Measurements from ENCODE around the gene IGFALS.

The IGFALS gene

DNA sequence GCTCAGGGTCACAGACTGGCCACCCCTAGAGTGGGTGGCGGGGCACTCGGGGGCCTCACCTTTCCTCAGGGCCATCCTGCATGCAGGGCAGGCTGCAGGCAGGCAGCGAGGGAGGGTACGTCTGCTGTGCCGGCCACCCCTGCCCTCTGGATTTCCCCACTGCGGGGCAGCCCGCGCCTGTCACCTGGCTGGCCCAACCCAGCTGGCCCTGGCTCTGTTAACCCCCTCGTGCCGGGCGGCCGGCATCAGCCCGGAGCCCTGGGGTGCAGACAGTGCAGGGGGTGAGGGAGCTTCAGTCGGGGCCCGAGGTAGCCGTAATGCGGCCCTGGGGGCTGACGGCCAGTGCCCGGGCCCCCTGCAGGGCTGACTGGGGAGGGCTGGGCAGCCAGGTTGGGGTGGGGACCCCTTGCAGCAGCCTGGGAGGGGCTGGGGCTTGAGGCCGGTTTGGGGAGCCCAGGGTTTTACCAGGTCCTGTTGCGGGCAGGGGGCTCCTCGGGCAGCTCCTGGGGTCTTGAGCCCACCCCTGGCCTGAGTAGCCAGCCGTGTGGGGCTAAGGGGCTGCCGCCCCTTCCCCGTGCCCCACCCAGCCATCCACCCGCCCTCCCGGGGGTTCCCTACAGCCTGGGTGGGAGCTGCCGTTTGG is at the start of gene IGFALS:
TSS of gene IGFALS (minus strand) at position 128 of the 643 bp plus-strand sequence. CDS start at position 75, 53 bp downstream.
- no peak for DNase-seq

- no peak for DNase-seq
Measured at GRCh38 chr16:1839554-1839953, 46.0 kb upstream of the IGFALS start.

- no peak for DNase-seq
Measured at GRCh38 chr16:1834096-1834495, 40.6 kb upstream of the IGFALS start.

GRCh38 chr16:1832838-1833454 is 39.4 kb upstream of the IGFALS start:
- DNase-seq: no peak

- no peak for DNase-seq
Measured at GRCh38 chr16:1831186-1832075, 37.9 kb upstream of the IGFALS start.

GRCh38 chr16:1830213-1830612 is 36.7 kb upstream of the IGFALS start:
- DNase-seq: no peak

- no peak for DNase-seq
Measured at GRCh38 chr16:1828645-1829410, 35.3 kb upstream of the IGFALS start.

GRCh38 chr16:1826691-1827573 is 33.4 kb upstream of the IGFALS start, which contains the start of the genes FAHD1 and HAGH:
Gene FAHD1 (plus strand): TSS chr16:1827206. CDS start chr16:1827239, 33 bp downstream.
Gene HAGH (minus strand): TSS chr16:1826825. CDS start chr16:1826787, 38 bp downstream.
- DNase-seq: peak; percentile 91 to 94

DNA sequence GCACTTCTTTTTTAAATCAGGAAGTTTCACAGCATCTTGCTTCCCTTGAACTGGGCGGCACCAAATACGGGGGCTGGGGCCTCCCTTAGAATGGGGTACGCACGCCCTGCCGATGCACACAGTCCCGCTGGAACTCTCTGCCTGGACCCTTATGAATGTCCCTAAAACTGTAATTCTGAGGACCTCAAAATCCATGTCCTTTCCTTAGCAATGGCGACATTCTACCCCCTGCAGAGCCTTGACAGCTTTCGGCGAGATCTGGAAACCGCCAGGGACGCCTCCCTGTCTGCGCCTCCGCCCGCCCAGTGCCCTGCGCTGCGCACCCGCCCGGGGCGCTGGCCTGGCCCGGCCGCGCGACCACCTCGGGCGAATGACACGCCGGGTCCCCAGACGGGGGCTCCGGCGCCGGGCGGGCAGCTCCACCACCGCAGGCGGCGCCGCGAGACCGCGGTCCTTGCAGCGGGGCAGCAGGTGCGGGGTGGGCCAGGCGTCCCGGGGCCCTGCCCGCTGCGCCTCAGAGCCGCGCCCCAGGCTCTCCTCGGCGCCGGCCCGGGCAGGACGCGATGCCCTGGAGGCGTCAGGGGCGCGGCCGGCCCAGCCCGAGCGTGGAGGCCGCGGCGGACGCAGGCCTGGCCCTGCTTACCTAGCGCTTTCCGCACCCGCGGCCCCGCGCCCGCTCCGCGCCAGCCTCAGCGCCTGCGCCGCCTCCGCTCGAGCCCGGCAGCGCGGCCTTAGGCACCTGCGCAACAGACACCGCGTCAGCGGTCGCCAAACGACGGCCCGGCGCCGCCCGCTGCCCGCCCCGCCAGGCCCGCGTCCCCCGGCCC is 32.6 kb upstream of the IGFALS start:
- peak; percentile 19 to 41 for DNase-seq

DNA sequence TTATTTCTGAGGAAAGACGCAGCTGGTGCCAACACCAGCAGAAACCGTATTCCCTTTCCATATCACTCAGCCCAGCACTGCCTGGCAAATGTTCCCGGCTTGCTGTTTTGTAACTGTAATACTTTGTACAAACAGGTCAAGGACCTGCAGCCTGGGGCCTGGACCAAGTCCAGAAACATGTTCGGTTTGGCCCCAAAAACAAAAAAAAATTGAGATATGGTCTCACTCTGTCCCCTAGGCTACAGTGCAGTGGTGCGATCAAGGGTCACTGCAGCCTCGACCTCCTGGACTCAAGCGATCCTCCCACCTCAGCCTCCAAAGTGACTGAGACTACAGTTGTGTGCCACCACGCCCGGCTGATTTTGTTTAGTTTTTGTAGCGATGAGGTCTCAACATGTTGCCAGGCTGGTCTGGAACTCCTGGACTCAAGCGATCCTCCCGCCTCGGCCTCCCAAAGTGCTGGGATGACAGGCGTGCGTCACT is 31.9 kb upstream of the IGFALS start:
- DNase-seq: no peak

DNA sequence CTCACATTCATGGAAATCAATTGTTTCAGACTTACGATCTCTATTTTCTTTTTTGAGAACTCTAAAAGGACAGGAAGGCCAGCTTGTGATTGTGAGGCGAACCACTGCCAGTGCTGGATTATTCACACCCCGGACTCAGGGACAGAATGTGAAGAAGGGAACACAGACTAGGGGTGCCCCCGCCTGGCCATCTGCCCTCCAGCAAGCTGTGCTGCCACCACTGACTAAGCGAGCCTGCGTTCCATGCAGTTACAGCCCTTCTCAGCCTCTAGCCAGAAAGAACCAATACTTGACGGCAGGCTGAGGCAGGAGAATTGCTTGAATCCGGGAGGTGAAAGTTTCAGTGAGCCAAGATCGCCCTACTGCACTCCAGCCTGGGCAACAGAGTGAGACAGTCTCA is 30.3 kb upstream of the IGFALS start:
- DNase-seq: no peak

GRCh38 chr16:1822801-1823200 is 29.3 kb upstream of the IGFALS start:
- no peak for DNase-seq

- no peak for DNase-seq
Measured at GRCh38 chr16:1821861-1822611, 28.5 kb upstream of the IGFALS start.

GRCh38 chr16:1820946-1821290 is 27.4 kb upstream of the IGFALS start:
- no peak for DNase-seq

DNA sequence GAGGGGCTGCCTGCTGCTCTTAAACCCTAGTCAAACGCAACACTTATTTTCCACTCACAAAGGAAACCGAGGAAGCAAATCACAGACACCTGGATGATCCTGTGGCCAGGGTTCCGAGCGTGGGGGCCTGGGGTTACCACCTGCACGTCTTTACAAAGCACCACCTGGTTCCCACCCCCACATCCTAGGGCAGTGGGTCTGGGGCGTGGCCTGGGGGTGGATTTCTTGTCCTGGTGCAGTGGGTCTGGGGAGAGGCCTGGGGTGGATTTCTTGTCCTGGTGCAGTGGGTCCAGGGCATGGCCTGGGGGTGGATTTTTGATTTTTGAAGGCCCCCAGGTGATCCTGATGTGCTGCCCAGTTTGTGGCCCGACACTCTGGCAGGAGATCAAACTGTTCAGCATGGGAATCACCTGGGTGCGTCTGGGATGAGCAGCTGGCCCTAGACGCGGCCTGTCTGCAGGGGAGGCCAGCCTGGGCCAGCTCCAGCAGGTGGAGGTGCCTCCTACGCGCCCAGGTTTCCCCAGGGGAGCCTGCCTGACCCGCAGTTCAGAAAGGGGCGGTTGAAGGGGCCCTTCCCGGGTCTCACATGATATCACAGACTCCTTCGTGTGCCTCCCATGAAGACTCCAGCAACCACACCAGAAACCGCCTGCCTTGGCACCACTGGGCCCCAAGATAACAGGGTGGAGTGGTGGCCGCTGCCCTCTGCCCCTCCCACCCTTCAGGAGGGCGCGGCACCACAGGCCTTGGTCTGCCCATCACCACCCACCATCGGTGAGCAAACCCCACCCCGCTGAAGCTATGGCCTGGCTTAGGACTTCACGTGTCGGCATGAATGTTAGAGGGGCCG is 26.8 kb upstream of the IGFALS start:
- no peak for DNase-seq

DNA sequence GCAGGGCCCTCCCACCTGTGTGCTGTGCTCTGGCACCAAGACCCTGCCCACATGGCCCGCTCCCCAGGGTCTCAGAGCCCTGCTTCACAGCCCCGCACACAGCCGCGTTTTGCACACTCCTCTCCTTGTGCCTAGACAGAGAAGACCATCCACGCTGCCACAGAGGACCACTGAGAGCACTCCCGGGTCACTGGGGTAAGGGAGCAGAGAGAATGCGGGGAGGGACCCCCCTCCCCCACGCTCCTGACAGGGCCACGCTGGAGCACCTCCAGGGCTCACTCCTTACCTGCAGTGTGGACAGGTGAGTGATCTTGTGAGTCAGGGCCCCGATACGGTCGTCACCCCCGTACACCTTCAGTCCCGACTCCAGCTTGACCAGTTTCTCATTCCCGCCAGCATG is 26.1 kb upstream of the IGFALS start:
- DNase-seq: no peak

- no peak for DNase-seq
Measured at GRCh38 chr16:1818873-1819525, 25.5 kb upstream of the IGFALS start.

GRCh38 chr16:1818204-1818872 is 24.8 kb upstream of the IGFALS start:
- DNase-seq: no peak

All from CD4-positive, alpha-beta T cell treated with Interleukin-4 for 1 hour (primary cell).